HCT116 (cell line): ENCODE data around the gene ITPK1. TPM values are rescaled to one million over a fixed set of nuclear protein-coding genes. Genes with fewer than 3 reads are reported as not detected.

Experiments used
- ATAC-seq: fragments of 200-7000 bp; cut with Tn5 transposase; 2 replicates; pipeline ENCODE4 v1.9.1; 2020; ENCODE audit warnings: mild to moderate bottlenecking, moderate library complexity
- BruUV-seq: library from RNA; stranded (reverse); fragments of 400-500 nt; replicated peaks from 2 replicates; lab custom pipeline; 2021; lab: Mats Ljungman, UMichigan
- CTCF ChIA-PET: fragments of 300-600 bp; sonication (Branson Sonifier 250); formaldehyde crosslinking; loops from one replicate; lab custom pipeline; 2021; ENCODE audit warnings: antibody characterized with exemption; lab: Charles Lee
- POLR2A ChIA-PET: fragments of 300-600, 350-600 bp; sonication (Branson Sonifier 250); formaldehyde crosslinking; loops from one replicate; lab custom pipeline; 2021; ENCODE audit warnings: antibody characterized with exemption; lab: Charles Lee
- RAD21 ChIA-PET, 2 experiments: fragments of 300-600 bp; sonication (Branson Sonifier 250); formaldehyde crosslinking; loops; one replicate each; lab custom pipeline; 2023; ENCODE audit warnings: low total read pairs in 2 of 2; ENCODE audit not compliant: uncharacterized antibody in 2 of 2, unreplicated experiment in 2 of 2, low non-redundant PET in 1 of 2; lab: Charles Lee
- DNase-seq: peaks from one replicate; pipeline ENCODE4 v3.0.0-alpha.2; 2010; ENCODE audit warnings: low read depth, low spot score
- H2AFZ ChIP-seq: fragments of 200-600 bp; shearing (Covaris generic), sonication (generic); 2 replicates; pipeline ENCODE4 v1.6.1; 2017; ENCODE audit warnings: low read depth, mixed run types, mixed read lengths, antibody characterized with exemption, low read length; ENCODE audit not compliant: poor library complexity, severe bottlenecking
- H3K27ac ChIP-seq: 2 replicates; pipeline ENCODE4 v1.5.1; 2012; ENCODE audit warnings: low read depth, low read length
- H3K27me3 ChIP-seq: fragments of 200-600 bp; sonication (generic); 2 replicates; pipeline ENCODE4 v1.6.1; 2016; ENCODE audit warnings: mixed run types, low read length, mixed read lengths; ENCODE audit not compliant: insufficient read depth
- H3K36me3 ChIP-seq, 2 experiments: fragments of 200-500 bp in 1 of 2; fragments of 200-600 bp in 1 of 2; sonication (Bioruptor generic) in 1 of 2; sonication (generic) in 1 of 2; 2 replicates each; pipeline versions ENCODE4 v1.5.1 to v1.6.1; 2014 to 2016; ENCODE audit warnings: low read length in 2 of 2, inconsistent platforms in 1 of 2, mixed read lengths in 1 of 2, mixed run types in 1 of 2; ENCODE audit not compliant: insufficient read depth in 2 of 2, control insufficient read depth in 1 of 2
- H3K4me1 ChIP-seq, 2 experiments: fragments of 200-600 bp in 1 of 2; sonication (generic) in 1 of 2; 2 replicates each; pipeline versions ENCODE4 v1.5.1 to v1.6.1; 2012 to 2017; ENCODE audit warnings: low read length in 2 of 2, inconsistent platforms in 1 of 2, mild to moderate bottlenecking in 1 of 2, mixed read lengths in 1 of 2, mixed run types in 1 of 2, moderate library complexity in 1 of 2; ENCODE audit not compliant: insufficient read depth in 2 of 2, control insufficient read depth in 1 of 2
- H3K4me2 ChIP-seq: fragments of 200-600 bp; sonication (generic); 2 replicates; pipeline ENCODE4 v1.6.1; 2017; ENCODE audit warnings: mixed run types, low read length, mixed read lengths
- H3K4me3 ChIP-seq, 2 experiments: fragments of 200-600 bp in 1 of 2; sonication (generic) in 1 of 2; replicated peaks in 1 of 2; 2 replicates each; pipeline ENCODE4 v1.5.1; 2011 to 2016; ENCODE audit warnings: low read length in 2 of 2, control low read depth in 1 of 2, low read depth in 1 of 2, mild to moderate bottlenecking in 1 of 2, mixed read lengths in 1 of 2, mixed run types in 1 of 2
- H3K79me2 ChIP-seq: fragments of 200-600 bp; sonication (generic); 2 replicates; pipeline ENCODE4 v1.6.1; 2017; ENCODE audit warnings: mild to moderate bottlenecking, mixed run types, low read length, moderate library complexity, mixed read lengths; ENCODE audit not compliant: insufficient read depth
- H3K9ac ChIP-seq: fragments of 200-600 bp; sonication (generic); 2 replicates; pipeline ENCODE4 v1.6.1; 2016; ENCODE audit warnings: low read length, mixed read lengths
- H3K9me2 ChIP-seq: fragments of 200-600 bp; sonication (generic), shearing (Covaris generic); 2 replicates; pipeline ENCODE4 v1.6.1; 2017; ENCODE audit warnings: mixed run types, mild to moderate bottlenecking, moderate library complexity; ENCODE audit not compliant: insufficient read depth
- H3K9me3 ChIP-seq, 2 experiments: fragments of 200-500 bp in 1 of 2; fragments of 200-600 bp in 1 of 2; sonication (Bioruptor generic) in 1 of 2; sonication (generic) in 1 of 2; 2 replicates each; pipeline ENCODE4 v1.6.1; 2014 to 2017; ENCODE audit warnings: low read length in 2 of 2, mixed read lengths in 2 of 2, inconsistent platforms in 1 of 2, low read depth in 1 of 2, mild to moderate bottlenecking in 1 of 2, mixed run types in 1 of 2, moderate library complexity in 1 of 2; ENCODE audit not compliant: control insufficient read depth in 1 of 2, insufficient read depth in 1 of 2
- H4K20me1 ChIP-seq: fragments of 200-600 bp; sonication (generic), shearing (Covaris generic); 2 replicates; pipeline ENCODE4 v1.6.1; 2017; ENCODE audit warnings: mixed run types, mild to moderate bottlenecking, moderate library complexity; ENCODE audit not compliant: insufficient read depth
- ATF3 ChIP-seq: IDR thresholded peaks from 2 replicates; pipeline ENCODE4 v1.6.1; 2012
- CBX3 ChIP-seq: IDR thresholded peaks from 2 replicates; pipeline ENCODE4 v1.6.1; 2012; ENCODE audit warnings: low read depth
- EGR1 ChIP-seq: IDR thresholded peaks from 2 replicates; pipeline ENCODE4 v1.6.1; 2012; ENCODE audit warnings: low read depth
- ELF1 ChIP-seq: IDR thresholded peaks from 2 replicates; pipeline ENCODE4 v1.6.1; 2012; ENCODE audit warnings: low read depth, borderline replicate concordance
- FOSL1 ChIP-seq: IDR thresholded peaks from 2 replicates; pipeline ENCODE4 v1.6.1; 2012; ENCODE audit warnings: low read depth
- JUND ChIP-seq: IDR thresholded peaks from 2 replicates; pipeline ENCODE4 v1.6.1; 2012
- MAX ChIP-seq: IDR thresholded peaks from 2 replicates; pipeline ENCODE4 v1.6.1; 2012
- POLR2A ChIP-seq: IDR thresholded peaks from 2 replicates; pipeline ENCODE4 v1.7.0; 2011; ENCODE audit warnings: borderline replicate concordance; ENCODE audit not compliant: insufficient read depth, insufficient read length; ENCODE audit errors: extremely low read depth
- POLR2AphosphoS5 ChIP-seq: IDR thresholded peaks from 2 replicates; pipeline ENCODE4 v1.6.1; 2011; ENCODE audit warnings: mild to moderate bottlenecking, low read depth, low read length, moderate library complexity
- REST ChIP-seq: IDR thresholded peaks from 2 replicates; pipeline ENCODE4 v1.6.1; 2012; ENCODE audit warnings: low read depth
- ZBTB33 ChIP-seq: IDR thresholded peaks from 2 replicates; pipeline ENCODE4 v1.6.1; 2011; ENCODE audit warnings: mild to moderate bottlenecking, low read length, moderate library complexity; ENCODE audit not compliant: insufficient replicate concordance; ENCODE audit errors: extremely low read depth
- ZFX ChIP-seq: fragments of 450-650 bp; IDR thresholded peaks from 2 replicates; pipeline ENCODE4 v1.6.1; 2017
- intact Hi-C: fragments of 100-400 bp; cut with micrococcal nuclease; formaldehyde crosslinking; loops from 2 replicates; pipeline ENCODE4 v1.10.0; 2022
- total RNA-seq: library from RNA; stranded (reverse); gene quantifications from one replicate; pipeline ENCODE4 v1.2.1, GENCODE V29; 2021; ENCODE audit not compliant: unreplicated experiment

Gene ITPK1
- total RNA-seq, 1 experiment from 2014 or later: 70.2 TPM

- BruUV-seq: no TSS peak
- peak overlapping the region; percentile 76 for H3K4me2 ChIP-seq
- H3K27ac ChIP-seq: no peak overlapping the region
- POLR2A ChIA-PET: no interaction called here
- DNase-seq: no peak
- peaks cover 13 to 45% of the 10 kb centered on the region in 2 experiments for H3K4me1 ChIP-seq
- CTCF ChIA-PET: interaction anchor here (1.5 kb wide), 1 partner anchor 10 kb away, joined by 5 read pairs; no protein-coding TSS in a partner anchor
- H3K4me3 ChIP-seq: no peak overlapping the region
- no peak overlapping the region for H2AFZ ChIP-seq
- intact Hi-C loops: no loop called here
- H3K9me3 ChIP-seq: no peaks in the 10 kb centered on the region
- H4K20me1 ChIP-seq: no peaks in the 10 kb centered on the region
- peak overlapping the region; percentile 46; the same call in 1 of the 2 replicates for H3K9ac ChIP-seq
- TF ChIP-seq JUND (no peak), REST (no peak), CBX3 (no peak), ATF3 (no peak), ELF1 (no peak), ZFX (no peak), MAX (no peak), POLR2AphosphoS5 (no peak), FOSL1 (no peak), POLR2A (no peak), ZBTB33 (no peak), EGR1 (no peak)
- TF ChIP-seq, all 23 proteins: peak for 0
- Histone ChIP-seq H3K27me3 (no peaks in the 10 kb centered on the region), H3K79me2 (peaks cover 4% of the 10 kb centered on the region; the same call in 1 of the 2 replicates), H3K36me3 (peaks cover 0 to 5% of the 10 kb centered on the region in 2 experiments; a peak in 2 of 4 replicates), H3K9me2 (no peaks in the 10 kb centered on the region)
- RAD21 ChIA-PET: no interaction called here
- no peak; the same call in 1 of the 2 replicates for ATAC-seq
These were observed 153.5 kb downstream of the ITPK1 start for GRCh38 chr14:92962031-92962830.
